Heart left ventricle (tissue), 16 donors: ENCODE data around the gene VKORC1L1. TPM values are rescaled to one million over a fixed set of nuclear protein-coding genes. Genes with fewer than 3 reads are reported as not detected.
"Not testable (repeated sequence)": the region's sequence is repeated elsewhere in the genome, so short reads cannot be mapped to it uniquely, and the experiment has no call there.

Experiments used
- ATAC-seq, 4 donors: fragments of 200-7000 bp; cut with Tn5 transposase; one replicate each; pipeline ENCODE4 v1.9.1; 2020 to 2022; ENCODE audit warnings: moderate library complexity in 4 of 4, mild to moderate bottlenecking in 3 of 4, moderate number of reproducible peaks in 1 of 4
- DNase-seq, 5 donors: peaks; one replicate each; pipeline ENCODE4 v3.0.0-alpha.2; 2020
- H3K27ac ChIP-seq, 12 donors: fragments of 200-600 bp; sonication (generic) in 4 of 12; one replicate each; pipeline versions ENCODE4 v1.5.0 to v1.8.0; 2016 to 2022; ENCODE audit warnings: mild to moderate bottlenecking in 2 of 12
- H3K27me3 ChIP-seq, 9 donors: fragments of 200-600 bp; sonication (generic) in 2 of 9; one replicate each; pipeline versions ENCODE4 v1.5.1 to v1.8.0; 2016 to 2022; ENCODE audit warnings: mild to moderate bottlenecking in 3 of 9
- H3K36me3 ChIP-seq, 9 donors: fragments of 200-600 bp; sonication (generic) in 2 of 9; one replicate each; pipeline versions ENCODE4 v1.5.0 to v1.8.0; 2018 to 2022; ENCODE audit warnings: mild to moderate bottlenecking in 2 of 9
- H3K4me1 ChIP-seq, 12 donors: fragments of 200-600 bp; sonication (generic) in 4 of 12; one replicate each; pipeline versions ENCODE4 v1.5.0 to v1.8.0; 2016 to 2022; ENCODE audit warnings: mild to moderate bottlenecking in 3 of 12
- H3K4me3 ChIP-seq, 12 donors: fragments of 200-600 bp; sonication (generic) in 4 of 12; one replicate each; pipeline versions ENCODE4 v1.5.0 to v1.8.0; 2017 to 2022; ENCODE audit warnings: mild to moderate bottlenecking in 9 of 12, moderate library complexity in 4 of 12
- H3K9me3 ChIP-seq, 12 donors: fragments of 200-600 bp; sonication (generic) in 4 of 12; one replicate each; pipeline versions ENCODE4 v1.5.0 to v1.8.0; 2016 to 2022; ENCODE audit warnings: mild to moderate bottlenecking in 1 of 12
- CTCF ChIP-seq, 12 donors: fragments of 200-600 bp; sonication (generic) in 4 of 12; IDR thresholded peaks; one replicate each; pipeline versions ENCODE4 v1.5.0 to v1.8.0; 2018 to 2022; ENCODE audit warnings: antibody characterized with exemption in 12 of 12, mild to moderate bottlenecking in 5 of 12
- POLR2A ChIP-seq, 2 donors: fragments of 450-650 bp; IDR thresholded peaks; one replicate each; pipeline ENCODE4 v1.6.1; 2017; ENCODE audit warnings: antibody characterized with exemption in 2 of 2, mild to moderate bottlenecking in 2 of 2, moderate library complexity in 2 of 2
- WGBS, 4 donors: extraction: QIAGEN DNeasy Blood & Tissue Kit in 2 of 4; methylation state at CpG; one replicate each; pipeline versions ENCODE4 v1.1.5 to v1.1.7; 2013 to 2018; 5-methylcytosine and 5-hydroxymethylcytosine counted together
- intact Hi-C, 10 donors: fragments of 100-400 bp; cut with DNase I; formaldehyde crosslinking; loops; one replicate each; pipeline versions ENCODE4 v1.11.1 to v1.14.2; 2022
- long read RNA-seq, 3 donors: library from polyadenylated mRNA; unstranded; transcript quantifications; one replicate each; pipeline ENCODE4 v2.0.0, GENCODE V29; 2020 to 2021
- polyA plus RNA-seq, 2 donors: library from polyadenylated mRNA; stranded (reverse); fragments of 200-250 nt; gene quantifications; one replicate each; pipeline ENCODE4 v1.2.3, GENCODE V29; 2013
- total RNA-seq, 9 donors: library from RNA; depleted of rRNA in 2 of 9; stranded (reverse); fragments of >200 nt in 2 of 9; fragmentation: NEBNext Ultra II Directional in 3 of 9; extraction: Animal tissue kit (Norgen Biotek cat#: 25700) in 3 of 9; gene quantifications; one replicate each; pipeline versions ENCODE4 v1.1.0 to v1.2.4, GENCODE V29; 2016 to 2023
- donor health status: ischemic (EF 13 %, LVEDD 7.1; RV severe dilation, severe dysfunction).
- donor health status: healthy with polysubstance abuse.
- donor health status: DM: no; HTN: yes; CAD: no.
- donor health status: DM: no; HTN: no; CAD: no.
- donor health status: ischemic (EF 25% LVEDD 6.9; RV normal size, moderate dysfunction).
- donor health status: ischemic (EF 25% LVEDD 5.7; RV mildly dilated, moderate dysfunction).
- donor health status: healthy.
- donor health status: DM: yes; HTN: yes; CAD: no.
- donor health status: ischemic (EF 35%, LVEDD 5.7; RV mildly dilated, moderate dysfunction).
- donor health status: nonischemic (EF 11% LVEDD 7.7; RV severe dilation, severe dysfunction).
- donor health status: DM: yes; HTN: yes; CAD: no.
- donor health status: PGD.
- donor health status: ischemic (EF 29% LVEDD 5.4; RV normal size, mild dysfunction).
- donor health status: nonischemic (EF 23%, LVEDD 6.1; RV moderate dilation, normal function).

VKORC1L1 gene
- 10 to 100 TPM; 13.8 to 24.9 (median 18.6) TPM for total RNA-seq
- polyA plus RNA-seq, result 10 to 100 TPM in 1 of 2 donors, 1 to 10 TPM in 1; 5.0 to 23.1 TPM
- long read RNA-seq, donor 1, full-length matches to known transcripts, result 26 of 33 reads
- long read RNA-seq, donor 1, partial matches to known transcripts, result 0 of 33 reads
- long read RNA-seq, donor 1, other reads (novel, unspliced or antisense), result 7 of 33 reads
- long read RNA-seq, donor 2, full-length matches to known transcripts, result 35 of 58 reads
- long read RNA-seq, donor 2, partial matches to known transcripts, result 0 of 58 reads
- long read RNA-seq, donor 2, other reads (novel, unspliced or antisense), result 23 of 58 reads
- long read RNA-seq, donor 3, full-length matches to known transcripts, result 45 of 55 reads
- long read RNA-seq, donor 3, partial matches to known transcripts, result 0 of 55 reads
- long read RNA-seq, donor 3, other reads (novel, unspliced or antisense), result 10 of 55 reads

DNA sequence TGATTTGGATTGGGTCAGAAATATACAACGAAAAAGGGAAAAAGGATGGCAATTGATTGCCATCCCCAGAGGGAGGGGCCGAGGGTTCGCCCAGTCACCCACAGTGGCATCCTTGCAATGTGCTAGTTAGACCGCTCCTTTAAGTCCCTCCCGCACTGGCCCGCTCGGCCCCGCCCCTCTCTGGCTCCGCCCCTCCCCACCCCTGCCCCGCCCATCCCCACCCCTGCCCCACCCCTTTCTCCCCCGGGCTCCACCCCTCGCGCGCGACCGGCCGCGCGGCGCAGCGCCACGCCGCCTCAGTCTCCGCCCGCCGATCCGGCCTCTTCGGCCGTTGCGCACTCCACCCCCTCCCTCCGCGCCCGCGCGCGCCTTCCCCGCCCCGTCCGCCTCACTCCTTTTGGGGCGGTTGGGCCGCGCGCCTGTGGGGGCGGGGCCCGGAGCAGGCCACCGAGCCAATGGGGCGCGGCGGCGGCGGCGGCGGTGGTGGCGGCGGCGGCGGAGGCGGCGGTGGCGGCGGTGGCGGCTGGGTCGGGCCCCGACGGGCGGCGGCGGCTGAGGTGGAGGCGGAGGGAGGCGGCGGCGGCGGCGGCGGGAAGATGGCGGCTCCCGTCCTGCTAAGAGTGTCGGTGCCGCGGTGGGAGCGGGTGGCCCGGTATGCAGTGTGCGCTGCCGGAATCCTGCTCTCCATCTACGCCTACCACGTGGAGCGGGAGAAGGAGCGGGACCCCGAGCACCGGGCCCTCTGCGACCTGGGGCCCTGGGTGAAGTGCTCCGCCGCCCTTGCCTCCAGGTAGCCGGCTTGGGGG is at the start of gene VKORC1L1:
Gene VKORC1L1 (plus strand): TSS at position 299 of the 806 bp plus-strand sequence. CDS start 298 bp downstream, at position 597.
- H3K4me1 ChIP-seq, result peaks cover 0 to 20% (median 8%) of the 10 kb centered on the region in 12 donors
- H3K36me3 ChIP-seq, result peaks cover 0 to 3% (median 0%) of the 10 kb centered on the region in 9 donors
- no peaks in the 10 kb centered on the region for H3K9me3 ChIP-seq
- no peaks in the 10 kb centered on the region for H3K27me3 ChIP-seq
- 0 to 2% (median 0%) methylated on average over 25 to 94 of the region's 94 CpGs for WGBS, 4 donors
- ATAC-seq (peak; percentile 94 to 99 (median 98)), DNase-seq (peak; percentile 96 to 99 (median 97))
- H3K4me3 ChIP-seq, result peak within 1 kb of the TSS; percentile 63 to 99 (median 83)
- TF ChIP-seq CTCF (IDR thresholded peaks at IDR 0.05), result no peak
- peak in 1 of 2 donors; percentile 52 for TF ChIP-seq POLR2A (IDR thresholded peaks at IDR 0.05)
- H3K27ac ChIP-seq, result peak within 1 kb of the TSS in 11 of 12 donors; percentile 58 to 85 (median 78)
- intact Hi-C loops, result loop anchor here in 1 of 10 donors (10.0 kb wide), 1 partner anchor 112 kb away; the partner anchor contains the start of gene GUSB

DNA sequence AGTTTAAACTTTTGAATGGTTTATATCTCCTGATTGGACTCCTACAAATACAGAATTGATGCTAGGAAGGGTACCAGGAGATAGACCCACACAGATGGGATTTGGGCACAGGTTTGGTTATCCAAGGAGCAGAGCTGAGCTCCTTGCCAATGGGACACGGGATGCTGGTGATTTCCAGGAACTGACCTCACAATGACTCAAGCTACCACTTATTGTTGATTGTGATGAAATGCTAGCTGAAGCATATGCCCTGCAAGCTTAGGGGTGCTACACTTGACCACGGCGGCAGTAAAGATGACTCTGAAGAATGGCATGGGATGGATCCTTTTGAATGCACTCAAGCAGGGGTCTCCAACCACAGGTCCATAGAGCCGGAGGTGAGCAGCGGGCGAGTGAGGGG is 45.5 kb upstream of the VKORC1L1 start:
- WGBS, 4 donors, result 90 to 97% (median 94%) methylated on average over 6 of the region's 6 CpGs
- intact Hi-C loops, result no loop called here
- no peaks in the 10 kb centered on the region for H3K27me3 ChIP-seq

GRCh38 chr7:65832281-65832680 is 40.6 kb upstream of the VKORC1L1 start:
- no peaks in the 10 kb centered on the region for H3K4me1 ChIP-seq
- no peaks in the 10 kb centered on the region for H3K27me3 ChIP-seq
- 81 to 91% (median 87%) methylated on average over 2 of the region's 2 CpGs for WGBS, 4 donors
- no peaks in the 10 kb centered on the region for H3K9me3 ChIP-seq
- no peak for ATAC-seq
- H3K36me3 ChIP-seq, result no peaks in the 10 kb centered on the region
- intact Hi-C loops, result no loop called here
- TF ChIP-seq CTCF (IDR thresholded peaks at IDR 0.05) (no peak), POLR2A (IDR thresholded peaks at IDR 0.05) (no peak)
- H3K27ac ChIP-seq, result no peak overlapping the region
- DNase-seq, result no peak
- no peak overlapping the region for H3K4me3 ChIP-seq

More for the DNA sequence above, 45.5 kb upstream of the VKORC1L1 start:
- H3K4me1 ChIP-seq, result no peaks in the 10 kb centered on the region
- DNase-seq (no peak), ATAC-seq (no peak)
- TF ChIP-seq CTCF (IDR thresholded peaks at IDR 0.05), result no peak
- no peak for TF ChIP-seq POLR2A (IDR thresholded peaks at IDR 0.05)
- no peaks in the 10 kb centered on the region for H3K9me3 ChIP-seq
- no peaks in the 10 kb centered on the region for H3K36me3 ChIP-seq
- H3K4me3 ChIP-seq, result no peak overlapping the region
- no peak overlapping the region for H3K27ac ChIP-seq

GRCh38 chr7:65836684-65837083 is 36.2 kb upstream of the VKORC1L1 start:
- H3K36me3 ChIP-seq, H3K27me3 ChIP-seq, H3K4me3 ChIP-seq, ATAC-seq, intact Hi-C loops, H3K4me1 ChIP-seq, DNase-seq, H3K27ac ChIP-seq, H3K9me3 ChIP-seq: not testable (repeated sequence)
- WGBS, 4 donors, result 91 to 98% (median 96%) methylated on average over 3 of the region's 3 CpGs

GRCh38 chr7:65837541-65837956 is 35.3 kb upstream of the VKORC1L1 start:
- WGBS, 4 donors, result 83 to 87% (median 84%) methylated on average over 5 of the region's 5 CpGs
- H3K27ac ChIP-seq, H3K36me3 ChIP-seq, H3K4me1 ChIP-seq, ATAC-seq, intact Hi-C loops, H3K27me3 ChIP-seq, H3K4me3 ChIP-seq, H3K9me3 ChIP-seq, DNase-seq: not testable (repeated sequence)
